HT-29 (cell line): ENCODE measurements around the gene DUSP8. TPM values are rescaled to one million over a fixed set of nuclear protein-coding genes. Genes with fewer than 3 reads are reported as not detected.

ENCODE experiments used
- DNase-seq: peaks from one replicate; pipeline ENCODE4 v3.0.0-alpha.2; 2015; ENCODE audit warnings: low spot score
- total RNA-seq: library from RNA; depleted of rRNA; stranded (reverse); fragments of >200 nt; shearing (Covaris generic); gene quantifications from 2 replicates; pipeline ENCODE4 v1.2.3, GENCODE V29; 2014

The DUSP8 gene
- total RNA-seq, 1 experiment from 2014 or later: 23.2 TPM

GRCh38 chr11:1554981-1555712, 16.9 kb downstream of the DUSP8 start:
- no peak for DNase-seq

DNA sequence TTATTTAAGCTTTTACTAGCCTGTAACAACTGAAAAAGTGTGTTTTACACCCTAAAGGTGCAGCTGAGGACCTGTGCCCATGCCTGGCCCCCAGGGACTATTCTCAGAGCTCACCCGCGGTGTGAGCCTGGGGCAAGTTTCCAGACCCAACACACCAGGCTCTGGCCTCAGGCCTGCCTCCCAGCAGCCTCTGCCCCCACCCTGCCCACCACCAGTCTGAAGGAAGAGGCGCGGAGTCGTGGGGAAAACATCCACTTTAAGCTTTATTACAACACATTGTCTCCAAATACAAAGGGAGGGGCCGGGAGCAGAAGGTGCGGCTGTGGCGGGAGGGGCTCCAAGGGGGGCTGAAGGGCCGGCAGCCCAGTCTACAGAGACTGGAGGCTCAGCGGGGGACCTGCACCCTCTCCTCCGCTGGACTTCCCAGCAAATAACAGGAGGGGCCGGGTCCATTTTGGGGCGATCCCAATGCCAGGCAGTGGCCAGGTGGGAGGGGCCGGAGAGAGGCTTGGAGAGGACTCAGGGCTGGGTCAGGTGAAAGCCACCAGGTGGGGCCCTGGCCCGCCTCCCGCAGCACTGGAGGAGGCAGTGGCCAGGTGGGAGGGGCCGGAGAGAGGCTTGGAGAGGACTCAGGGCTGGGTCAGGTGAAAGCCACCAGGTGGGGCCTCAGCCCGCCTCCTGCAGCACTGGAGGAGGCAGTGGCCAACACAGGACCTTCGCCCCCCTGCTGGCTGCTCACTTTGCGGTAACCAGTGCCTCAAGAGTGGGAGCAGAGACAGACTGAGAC, 18.1 kb downstream of the DUSP8 start:
- peak; percentile 83 for DNase-seq

- no peak for DNase-seq
Measured at GRCh38 chr11:1549338-1550330, 22.4 kb downstream of the DUSP8 start.

DNA sequence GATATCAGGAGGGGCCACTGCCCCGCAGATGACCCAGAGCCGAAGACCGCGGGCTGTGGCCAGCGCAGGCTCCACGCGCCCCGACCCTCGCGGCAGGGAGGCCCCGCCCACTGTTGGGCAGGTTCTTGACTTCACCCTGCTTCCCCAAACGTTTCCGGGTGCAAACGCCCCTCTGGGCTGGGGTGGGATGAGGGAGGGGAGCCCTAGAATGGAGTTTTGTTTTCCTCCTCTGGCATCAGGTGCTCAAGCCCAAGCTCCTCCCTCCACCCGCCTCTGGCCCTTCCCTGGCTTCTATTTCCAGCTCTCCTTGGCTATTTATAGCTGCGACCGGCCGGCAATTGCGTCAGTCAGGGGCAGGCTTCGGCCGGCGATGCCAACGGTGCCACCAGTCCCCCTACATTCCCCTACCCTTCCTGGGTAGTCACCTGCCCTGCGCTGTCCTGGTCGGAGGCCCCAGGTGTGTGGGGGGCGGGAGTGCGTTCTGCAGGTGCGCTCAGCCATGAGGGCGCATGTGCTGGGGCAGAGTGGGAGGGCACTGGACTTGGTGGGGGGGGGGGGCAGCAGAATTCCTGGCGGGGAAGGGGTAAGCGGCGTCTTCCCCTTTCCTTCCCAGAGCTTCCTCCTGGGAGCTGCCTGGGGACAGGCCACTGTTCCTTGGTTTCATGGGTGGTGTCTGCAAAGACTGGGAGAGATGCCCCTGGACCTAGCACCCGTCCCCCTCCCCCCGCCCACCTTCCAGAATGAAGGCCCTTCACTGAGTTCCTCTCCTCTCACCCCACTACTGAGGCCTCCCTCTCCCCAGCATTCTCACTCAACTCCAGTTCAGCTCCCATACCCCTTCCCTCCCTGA, 23.6 kb downstream of the DUSP8 start:
- peak; percentile 84 for DNase-seq

- DNase-seq: no peak
Measured at GRCh38 chr11:1547467-1548098, 24.5 kb downstream of the DUSP8 start.

DNA sequence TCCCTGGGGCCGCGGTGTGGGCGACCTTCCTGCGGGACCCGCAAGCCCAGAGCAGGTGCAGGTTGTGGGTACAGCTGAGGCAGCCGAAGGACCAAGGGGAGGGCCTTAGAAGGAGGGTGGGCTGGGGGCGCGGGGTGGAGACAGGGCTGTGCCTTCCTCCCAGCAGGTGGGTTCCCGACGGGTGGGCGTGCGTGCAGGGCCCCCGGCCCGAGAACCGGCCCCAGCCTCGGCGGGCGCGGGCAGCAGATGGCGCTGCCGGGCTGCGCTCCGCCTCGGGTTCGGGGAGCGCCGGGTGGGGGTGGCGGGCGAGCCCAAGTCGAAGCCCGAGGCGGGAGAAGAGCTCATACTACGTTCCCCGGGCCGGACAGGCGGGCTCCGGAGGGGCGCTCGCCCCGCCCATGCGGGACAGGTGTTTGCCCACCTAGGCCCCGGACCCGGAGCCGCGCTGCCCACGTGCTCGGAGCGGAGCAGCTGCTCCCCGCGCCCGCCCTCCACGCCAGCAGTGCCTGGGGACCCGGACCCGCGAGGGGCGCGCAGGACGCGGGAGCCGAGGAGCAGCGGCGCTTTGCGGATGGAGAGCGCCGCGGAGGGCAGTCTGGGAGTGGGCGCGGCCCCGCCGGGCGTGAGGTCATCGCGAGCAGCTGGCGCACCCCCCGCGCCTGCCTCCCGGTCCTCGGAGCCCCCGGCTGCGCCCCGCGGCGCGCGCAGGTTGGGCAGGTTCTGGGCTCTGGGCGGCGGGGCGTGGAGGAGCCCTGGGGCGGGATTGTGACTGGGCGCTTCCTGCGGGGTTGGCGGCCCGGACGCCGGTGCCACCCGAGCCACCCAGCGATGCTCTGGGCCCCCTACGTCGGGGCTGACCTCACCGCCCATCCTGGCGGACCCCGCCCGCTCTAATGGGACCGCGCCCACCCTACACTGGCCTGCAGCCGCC, 25.3 kb downstream of the DUSP8 start:
- DNase-seq: peak; percentile 66

DNA sequence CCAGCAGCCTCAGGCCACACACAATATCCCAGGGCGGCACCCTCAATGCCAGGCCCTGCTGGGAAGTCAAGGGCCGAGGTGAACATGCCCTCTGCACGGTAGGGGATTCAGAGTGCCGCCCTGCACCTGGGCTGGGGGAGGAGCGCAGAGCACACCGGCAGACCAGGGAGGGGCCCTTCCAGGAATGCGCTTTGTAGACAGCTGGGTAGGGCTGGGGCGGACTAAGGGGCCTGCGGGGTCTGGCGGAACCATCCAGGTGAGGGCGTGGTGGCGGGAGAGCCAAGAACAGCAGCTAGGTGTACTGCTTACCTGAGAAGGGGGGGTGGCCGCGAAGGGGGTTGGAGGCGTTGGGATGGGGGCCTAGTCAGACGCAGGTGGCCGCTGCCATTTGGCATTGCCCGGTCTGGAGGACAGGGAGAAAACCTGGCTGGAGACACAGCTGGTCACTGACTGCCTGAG, 26.0 kb downstream of the DUSP8 start:
- no peak for DNase-seq

GRCh38 chr11:1545432-1545831, 26.6 kb downstream of the DUSP8 start:
- DNase-seq: no peak

DNA sequence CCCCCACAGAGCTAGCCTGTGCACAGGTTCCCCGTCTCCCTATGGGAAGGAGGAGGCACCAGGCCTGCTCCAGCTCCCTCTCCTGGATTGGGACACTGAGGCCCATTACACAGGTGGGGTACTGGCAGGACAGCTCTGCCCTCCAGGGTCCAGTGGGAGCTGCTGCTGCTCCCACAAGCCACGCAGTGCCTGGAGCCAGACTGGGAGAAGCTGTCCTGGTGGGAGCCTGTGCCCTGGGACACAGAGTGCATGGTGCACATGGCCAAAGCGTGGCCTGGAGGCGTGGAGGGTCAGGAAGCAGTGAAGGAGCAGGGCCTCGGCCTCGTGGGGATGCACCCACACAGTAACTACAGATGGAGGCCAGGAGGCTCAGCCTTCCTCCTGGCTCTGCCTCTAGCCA, 27.5 kb downstream of the DUSP8 start:
- no peak for DNase-seq

- no peak for DNase-seq
Measured at GRCh38 chr11:1543606-1544263, 28.3 kb downstream of the DUSP8 start.

GRCh38 chr11:1542267-1542666, 29.8 kb downstream of the DUSP8 start:
- no peak for DNase-seq

- DNase-seq: no peak
Measured at GRCh38 chr11:1541474-1542204, 30.4 kb downstream of the DUSP8 start.

- no peak for DNase-seq
Measured at GRCh38 chr11:1540074-1540473, 32.0 kb downstream of the DUSP8 start.

GRCh38 chr11:1538153-1538552, 33.9 kb downstream of the DUSP8 start:
- DNase-seq: no peak

GRCh38 chr11:1536065-1536843, 35.8 kb downstream of the DUSP8 start:
- DNase-seq: no peak

DNA sequence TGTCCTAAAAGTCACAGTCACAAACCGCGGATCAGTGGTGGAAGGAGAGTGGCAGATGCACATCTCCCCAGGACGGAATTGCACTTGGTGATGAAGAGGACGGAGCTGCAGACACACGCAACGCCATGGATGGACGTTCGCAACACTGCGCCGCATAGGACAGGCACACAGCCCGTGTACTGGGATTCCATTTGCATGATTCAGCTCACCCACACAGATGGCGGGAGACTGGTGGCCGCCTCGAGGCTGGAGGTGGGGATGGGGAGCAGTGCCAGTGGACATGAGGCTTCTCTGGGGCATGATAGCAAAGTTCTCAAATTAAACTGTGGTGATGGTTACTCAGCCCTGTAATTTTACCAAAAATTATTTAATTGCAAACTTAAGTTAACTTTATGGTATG, 37.4 kb downstream of the DUSP8 start:
- DNase-seq: no peak

DNA sequence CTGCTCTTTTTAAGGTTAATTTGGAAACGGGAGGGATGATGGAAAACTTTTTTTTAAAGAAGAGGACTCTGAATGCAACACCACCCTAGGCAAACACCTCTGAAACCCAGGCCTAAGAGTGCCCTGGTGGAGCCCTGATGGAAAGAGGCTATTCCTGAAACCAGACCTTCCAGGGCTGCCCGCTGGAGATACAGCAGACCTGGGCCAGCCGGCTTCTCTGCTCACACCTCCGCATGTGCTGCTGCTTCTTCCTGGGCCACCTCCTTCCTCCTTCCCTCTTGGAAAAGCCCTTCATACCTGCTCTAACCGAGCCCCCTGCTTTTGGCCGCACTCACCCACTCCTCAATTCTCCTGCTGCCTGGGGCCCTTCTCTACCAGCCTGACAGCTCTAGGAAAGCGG, 37.9 kb downstream of the DUSP8 start:
- DNase-seq: no peak
